ENCODE results near the gene SCP2D1. TPM values are rescaled to one million over a fixed set of nuclear protein-coding genes. Genes with fewer than 3 reads are reported as not detected.

The SCP2D1 gene
- total and polyA plus RNA-seq, 8 donors, result not detected

- TF ChIP-seq CTCF (IDR thresholded peaks at IDR 0.05), result no peak
- ATAC-seq, result no peak
- H3K9me3 ChIP-seq, result peaks cover 0 to 13% of the 10 kb centered on the region in 2 donors
- H3K36me3 ChIP-seq, result no peaks in the 10 kb centered on the region
- H3K27ac ChIP-seq, result no peak overlapping the region
- no peak for DNase-seq
- intact Hi-C loops (cut with DNase I), result no loop called here
- H3K4me1 ChIP-seq, result no peaks in the 10 kb centered on the region
- no peak overlapping the region for H3K4me3 ChIP-seq
- H3K27me3 ChIP-seq, result no peaks in the 10 kb centered on the region
These were observed 45.2 kb downstream of the SCP2D1 start for GRCh38 chr20:18858816-18859215.

Other genes starting within 250 kb of the SCP2D1 start
- 10 to 100 TPM; 46.8 to 53.2 TPM for gene SMIM26, start 246.4 kb upstream of the SCP2D1 start, total RNA-seq
- 10 to 100 TPM; 62.8 to 78.3 (median 71.5) TPM for gene SMIM26, start 246.4 kb upstream of the SCP2D1 start, polyA plus RNA-seq (ENCODE audit: insufficient read length in 6 of 6)
- gene DTD1, start 225.7 kb upstream of the SCP2D1 start, total RNA-seq, result 10 to 100 TPM; 14.8 to 25.4 TPM
- gene DTD1, start 225.7 kb upstream of the SCP2D1 start, polyA plus RNA-seq (ENCODE audit: insufficient read length in 6 of 6), result 10 to 100 TPM; 21.6 to 27.5 (median 26.0) TPM

All from left lung (tissue), 10 donors.